C4-2B (cell line): Measurements from ENCODE around the gene NPAS3.

ENCODE experiments used
- CTCF ChIP-seq: fragments of 450-650 bp; conservative IDR thresholded peaks from 2 replicates; pipeline ENCODE4 v1.5.1; 2017; ENCODE audit warnings: mild to moderate bottlenecking
- ZFX ChIP-seq: fragments of 450-650 bp; IDR thresholded peaks from 2 replicates; pipeline ENCODE4 v1.6.1; 2017

- TF ChIP-seq CTCF (no peak), ZFX (no peak)
These were observed 172.2 kb downstream of the NPAS3 start for GRCh38 chr14:33110737-33111443.
